ENCODE results near the gene MMP24. TPM values are rescaled to one million over a fixed set of nuclear protein-coding genes. Genes with fewer than 3 reads are reported as not detected.
A peak's percentile ranks its signal among the peaks of the same experiment; 100 is the strongest.
"Not testable (repeated sequence)": the region's sequence is repeated elsewhere in the genome, so short reads cannot be mapped to it uniquely, and the experiment has no call there.

The MMP24 gene
- total RNA-seq = not detected

DNA sequence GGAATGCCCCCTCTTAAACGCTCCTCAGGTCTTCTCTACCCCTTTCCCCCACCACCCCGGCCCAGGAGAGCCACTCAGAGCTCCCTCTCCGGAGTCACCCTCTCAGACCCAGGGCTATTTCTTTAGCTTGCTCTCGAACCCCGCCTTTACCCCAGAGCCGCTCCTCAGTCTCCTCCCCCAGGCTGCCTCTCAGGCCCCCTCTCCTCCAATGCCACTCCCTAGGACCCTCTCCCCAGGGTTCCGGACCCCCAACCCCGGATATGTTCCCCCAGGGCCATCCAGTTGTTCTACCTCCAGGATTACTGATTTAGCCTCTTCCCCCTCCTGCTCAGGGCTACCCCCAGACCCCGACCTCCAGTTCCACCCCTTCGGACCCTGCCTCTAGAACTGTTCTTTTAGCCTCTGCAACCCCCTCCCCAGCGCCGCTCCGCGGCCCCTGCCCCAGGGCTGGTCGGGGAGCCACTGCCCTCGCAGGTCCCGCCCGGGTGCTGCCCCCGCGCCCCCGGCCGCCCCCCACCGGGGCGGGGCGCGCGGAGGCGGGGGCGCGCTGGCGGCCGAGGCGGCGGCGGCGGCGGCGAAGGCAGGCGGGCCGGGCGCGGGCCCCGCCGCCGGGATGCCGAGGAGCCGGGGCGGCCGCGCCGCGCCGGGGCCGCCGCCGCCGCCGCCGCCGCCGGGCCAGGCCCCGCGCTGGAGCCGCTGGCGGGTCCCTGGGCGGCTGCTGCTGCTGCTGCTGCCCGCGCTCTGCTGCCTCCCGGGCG, at the start of gene MMP24:
Gene MMP24, plus strand, starts transcription at position 565 of the 758 bp plus-strand sequence. Its CDS starts 49 bp downstream, at position 614.
- no peak within 1 kb of the TSS for H3K27ac ChIP-seq
- peaks cover 0 to 9% of the 10 kb centered on the region in 2 donors for H3K4me1 ChIP-seq
- no peaks in the 10 kb centered on the region for H3K27me3 ChIP-seq
- intact Hi-C loops (cut with DNase I) = no loop called here
- peaks cover 0 to 6% of the 10 kb centered on the region in 2 donors for H3K36me3 ChIP-seq
- DNase-seq (ENCODE audit: low spot score in 2 of 2) = no peak
- peak within 1 kb of the TSS; percentile 44 to 52 for H3K4me3 ChIP-seq
- no peaks in the 10 kb centered on the region for H3K9me3 ChIP-seq
- TF ChIP-seq, protein P1, sequence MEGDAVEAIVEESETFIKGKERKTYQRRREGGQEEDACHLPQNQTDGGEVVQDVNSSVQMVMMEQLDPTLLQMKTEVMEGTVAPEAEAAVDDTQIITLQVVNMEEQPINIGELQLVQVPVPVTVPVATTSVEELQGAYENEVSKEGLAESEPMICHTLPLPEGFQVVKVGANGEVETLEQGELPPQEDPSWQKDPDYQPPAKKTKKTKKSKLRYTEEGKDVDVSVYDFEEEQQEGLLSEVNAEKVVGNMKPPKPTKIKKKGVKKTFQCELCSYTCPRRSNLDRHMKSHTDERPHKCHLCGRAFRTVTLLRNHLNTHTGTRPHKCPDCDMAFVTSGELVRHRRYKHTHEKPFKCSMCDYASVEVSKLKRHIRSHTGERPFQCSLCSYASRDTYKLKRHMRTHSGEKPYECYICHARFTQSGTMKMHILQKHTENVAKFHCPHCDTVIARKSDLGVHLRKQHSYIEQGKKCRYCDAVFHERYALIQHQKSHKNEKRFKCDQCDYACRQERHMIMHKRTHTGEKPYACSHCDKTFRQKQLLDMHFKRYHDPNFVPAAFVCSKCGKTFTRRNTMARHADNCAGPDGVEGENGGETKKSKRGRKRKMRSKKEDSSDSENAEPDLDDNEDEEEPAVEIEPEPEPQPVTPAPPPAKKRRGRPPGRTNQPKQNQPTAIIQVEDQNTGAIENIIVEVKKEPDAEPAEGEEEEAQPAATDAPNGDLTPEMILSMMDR (IDR thresholded peaks at IDR 0.05) = no peak

DNA sequence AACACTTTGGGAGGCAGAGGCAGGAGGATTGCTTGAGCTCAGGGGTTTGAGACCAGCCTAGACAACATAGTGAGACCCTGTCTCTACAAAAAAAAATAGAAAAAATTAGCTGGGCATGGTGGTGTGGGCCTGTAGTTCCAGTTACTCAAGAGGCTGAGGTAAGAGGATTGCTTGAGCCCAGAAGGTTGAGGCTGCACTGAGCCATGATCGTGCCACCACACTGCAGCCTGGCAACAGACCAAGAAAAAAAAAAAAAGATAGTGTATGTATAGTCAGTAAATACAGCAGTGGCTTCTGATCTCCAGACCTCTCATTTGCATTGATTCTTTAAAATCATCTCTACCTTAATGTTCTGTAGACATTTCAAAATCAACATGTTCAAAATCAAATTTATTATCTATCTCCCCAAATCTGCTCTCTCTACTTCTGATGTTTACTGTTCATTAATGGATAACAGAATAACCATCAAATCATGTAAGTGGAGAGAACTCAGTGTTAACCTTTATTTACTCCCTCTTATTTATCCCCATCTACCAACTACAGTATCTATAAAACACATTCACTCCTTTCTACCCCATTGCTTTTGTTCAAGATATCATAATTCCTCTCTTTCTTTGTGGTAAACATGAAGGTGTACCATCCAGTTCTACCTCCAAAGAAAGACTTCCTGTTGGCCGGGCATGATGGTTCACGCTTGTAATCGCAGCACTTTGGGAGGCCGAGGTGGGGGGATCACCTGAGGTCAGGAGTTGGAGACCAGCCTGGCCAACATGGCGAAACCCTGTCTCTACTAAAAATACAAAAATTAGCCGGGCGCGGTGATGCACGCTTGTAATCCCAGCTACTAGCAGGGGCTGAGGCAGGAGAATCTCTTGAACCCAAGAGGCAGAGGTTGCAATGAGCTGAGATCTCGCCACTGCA, 46.9 kb upstream of the MMP24 start:
- Histone ChIP-seq H3K36me3 (peaks cover 8 to 16% of the 10 kb centered on the region in 2 donors), H3K4me3 (no peak overlapping the region), H3K27me3 (no peaks in the 10 kb centered on the region), H3K4me1 (no peaks in the 10 kb centered on the region), H3K27ac (no peak overlapping the region), H3K9me3 (no peaks in the 10 kb centered on the region)
- intact Hi-C loops (cut with DNase I) = no loop called here
- DNase-seq (ENCODE audit: low spot score in 2 of 2) = no peak
- TF ChIP-seq, protein P1 (IDR thresholded peaks at IDR 0.05) = no peak

DNA sequence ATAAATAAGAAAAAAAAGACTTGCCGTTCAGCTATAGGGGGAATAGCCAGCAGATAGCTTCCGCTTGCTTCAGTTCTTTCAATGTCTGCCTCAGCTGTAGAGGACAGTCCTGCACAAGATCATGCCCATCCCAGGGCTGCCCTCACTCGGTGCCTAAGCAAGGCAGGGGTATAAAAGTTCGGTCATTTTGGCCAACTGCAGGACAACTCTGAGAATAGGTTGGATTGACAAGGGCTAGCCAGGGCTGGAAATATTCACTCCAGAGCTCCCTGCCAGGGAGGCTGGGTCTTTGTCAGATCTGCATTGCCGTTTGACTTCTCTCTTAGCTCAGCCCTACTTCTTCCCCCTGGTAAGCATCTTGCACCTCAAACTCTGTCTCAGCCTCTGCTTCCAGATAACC, 46.2 kb upstream of the MMP24 start:
- intact Hi-C loops (cut with DNase I) = no loop called here
- Histone ChIP-seq H3K36me3 (peaks cover 8 to 16% of the 10 kb centered on the region in 2 donors), H3K27me3 (no peaks in the 10 kb centered on the region), H3K4me3 (no peak overlapping the region), H3K27ac (no peak overlapping the region), H3K4me1 (no peaks in the 10 kb centered on the region), H3K9me3 (no peaks in the 10 kb centered on the region)
- TF ChIP-seq, protein P1 (IDR thresholded peaks at IDR 0.05) = no peak
- DNase-seq (ENCODE audit: low spot score in 2 of 2) = no peak

DNA sequence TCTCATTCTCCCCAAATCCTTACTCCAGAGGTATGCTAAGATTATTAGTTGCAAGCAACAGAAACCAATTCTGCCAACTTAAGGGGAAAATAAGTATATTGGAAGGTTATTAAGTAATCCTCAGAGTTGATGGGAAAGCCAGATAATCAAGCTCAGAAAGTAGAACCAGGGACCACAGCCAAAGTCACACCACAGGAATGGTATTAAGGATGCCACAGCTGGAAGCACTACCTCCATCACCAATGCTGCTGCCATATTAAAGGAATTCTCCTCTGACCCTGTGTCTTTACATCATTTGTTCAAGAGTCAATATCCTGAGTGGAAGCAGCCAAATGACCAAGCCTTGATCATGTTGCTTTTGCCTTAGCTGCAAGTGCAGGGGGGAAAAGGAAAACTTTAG, 44.8 kb upstream of the MMP24 start:
- Histone ChIP-seq H3K27ac (no peak overlapping the region), H3K36me3 (peaks cover 5 to 7% of the 10 kb centered on the region in 2 donors), H3K9me3 (no peaks in the 10 kb centered on the region), H3K4me3 (no peak overlapping the region), H3K27me3 (no peaks in the 10 kb centered on the region), H3K4me1 (no peaks in the 10 kb centered on the region)
- no peak for DNase-seq (ENCODE audit: low spot score in 2 of 2)
- intact Hi-C loops (cut with DNase I) = no loop called here
- TF ChIP-seq, protein P1 (IDR thresholded peaks at IDR 0.05) = no peak

GRCh38 chr20:35186691-35187289, 39.7 kb upstream of the MMP24 start:
- H3K9me3 ChIP-seq; H3K4me3 ChIP-seq; H3K27me3 ChIP-seq; H3K4me1 ChIP-seq; DNase-seq (ENCODE audit: low spot score in 2 of 2); H3K36me3 ChIP-seq; intact Hi-C loops (cut with DNase I); H3K27ac ChIP-seq: not testable (repeated sequence)

Data from ascending aorta (tissue), 2 donors.